Hepatocyte (in vitro differentiated cells): Measurements from ENCODE around the gene GNPTAB.

Experiments used
- CTCF ChIP-seq: fragments of 200-600 bp; sonication (generic); IDR thresholded peaks from 2 replicates; pipeline ENCODE4 v1.5.1; 2016; ENCODE audit warnings: antibody characterized with exemption, mild to moderate bottlenecking; ENCODE audit not compliant: poor library complexity
- EZH2 ChIP-seq: fragments of 200-600 bp; sonication (generic); IDR thresholded peaks from 2 replicates; pipeline ENCODE4 v1.6.1; 2016; ENCODE audit warnings: antibody characterized with exemption, mild to moderate bottlenecking, borderline replicate concordance

DNA sequence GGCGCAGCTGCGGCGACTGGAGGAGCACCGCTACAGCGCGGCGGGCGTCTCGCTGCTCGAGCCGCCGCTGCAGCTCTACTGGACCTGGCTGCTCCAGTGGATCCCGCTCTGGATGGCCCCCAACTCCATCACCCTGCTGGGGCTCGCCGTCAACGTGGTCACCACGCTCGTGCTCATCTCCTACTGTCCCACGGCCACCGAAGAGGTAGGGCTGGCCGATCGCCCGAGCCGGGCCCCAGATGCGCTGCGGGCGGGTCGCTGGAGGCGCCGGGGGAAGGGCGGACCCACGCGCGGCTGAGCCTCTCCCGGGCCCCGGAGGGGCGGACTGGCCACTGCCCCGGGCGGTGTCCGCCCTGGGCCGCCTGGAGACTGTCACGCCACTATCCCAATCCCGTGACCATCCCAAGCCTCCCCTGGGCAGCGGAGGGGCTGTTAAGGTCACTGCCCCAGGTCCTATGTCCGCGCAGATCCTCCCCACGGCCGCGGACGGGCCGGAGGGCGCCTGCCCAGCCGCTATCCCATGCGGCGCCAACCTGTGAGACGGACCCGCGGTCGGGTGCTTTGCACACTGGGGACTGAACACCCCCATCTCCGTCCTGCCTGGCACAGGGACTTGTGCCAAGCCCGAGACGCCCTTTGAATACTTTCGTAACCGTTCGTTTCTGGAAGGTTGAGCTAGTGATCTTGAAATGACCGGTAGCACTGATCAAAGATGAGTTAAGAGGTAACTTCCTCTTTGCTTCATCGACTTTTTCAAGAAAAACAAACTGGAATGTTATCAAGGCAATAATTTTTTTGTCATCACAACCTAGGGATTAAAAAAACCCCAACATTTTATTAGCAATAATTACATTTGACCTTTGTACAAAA is 132.6 kb downstream of the GNPTAB start:
- no peak for TF ChIP-seq CTCF
- TF ChIP-seq EZH2 = no peak
